ENCODE measurements around the gene TNFRSF9.
"Not testable (repeated sequence)": the region's sequence is repeated elsewhere in the genome, so short reads cannot be mapped to it uniquely, and the experiment has no call there.

TNFRSF9 gene

DNA sequence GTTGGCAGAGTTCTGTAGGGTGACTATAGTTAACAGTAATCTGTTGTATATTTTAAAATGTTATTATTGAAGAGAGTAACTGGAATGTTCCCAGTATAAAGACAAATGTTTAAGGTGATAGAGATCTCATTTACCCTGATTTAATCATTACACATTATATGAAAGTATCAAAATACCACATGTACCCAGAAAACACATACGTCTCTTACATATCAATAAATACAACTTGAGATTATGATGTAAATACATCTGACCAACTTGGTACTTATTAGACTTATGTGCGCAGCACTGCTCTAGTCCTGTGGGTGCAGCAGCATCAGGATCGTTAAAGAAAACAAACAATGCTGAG lies 20.2 kb upstream of the TNFRSF9 start:
- no peak for DNase-seq

GRCh38 chr1:7960165-7960564 lies 19.5 kb upstream of the TNFRSF9 start:
- no peak for DNase-seq

GRCh38 chr1:7956218-7957032 lies 15.8 kb upstream of the TNFRSF9 start:
- no peak for DNase-seq

DNA sequence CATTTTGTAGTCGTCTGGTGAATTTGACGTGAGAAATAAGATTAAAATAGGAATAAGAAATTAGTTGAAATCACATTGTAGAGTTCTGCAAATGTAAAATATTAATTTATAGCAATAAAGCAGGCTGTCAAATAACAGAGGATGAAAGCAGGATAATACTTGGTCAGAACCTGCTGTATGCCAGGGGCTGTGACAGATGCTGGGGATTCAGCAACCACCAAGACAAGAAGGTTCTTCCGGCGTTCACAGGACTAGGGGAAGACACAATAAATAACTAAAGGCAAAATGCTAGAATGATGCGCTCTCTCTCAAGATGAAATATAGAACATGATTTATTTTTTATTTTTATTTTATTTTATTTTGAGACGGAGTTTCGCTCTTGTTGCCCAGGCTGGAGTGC lies 14.0 kb upstream of the TNFRSF9 start:
- no peak for DNase-seq

GRCh38 chr1:7953850-7954609 lies 13.4 kb upstream of the TNFRSF9 start:
- DNase-seq: peak; percentile 93

DNA sequence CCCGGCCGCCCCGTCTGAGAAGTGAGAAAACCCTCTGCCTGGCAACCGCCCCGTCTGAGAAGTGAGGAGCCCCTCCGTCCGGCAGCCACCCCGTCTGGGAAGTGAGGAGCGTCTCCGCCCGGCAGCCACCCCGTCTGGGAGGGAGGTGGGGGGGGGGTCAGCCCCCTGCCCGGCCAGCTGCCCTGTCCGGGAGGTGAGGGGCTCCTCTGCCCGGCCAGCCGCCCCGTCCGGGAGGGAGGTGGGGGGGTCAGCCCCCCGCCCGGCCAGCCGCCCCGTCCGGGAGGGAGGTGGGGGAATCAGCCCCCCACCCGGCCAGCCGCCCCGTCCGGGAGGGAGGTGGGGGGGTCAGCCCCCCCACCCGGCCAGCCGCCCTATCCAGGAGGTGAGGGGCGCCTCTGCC lies 12.2 kb upstream of the TNFRSF9 start:
- DNase-seq: not testable (repeated sequence)

DNA sequence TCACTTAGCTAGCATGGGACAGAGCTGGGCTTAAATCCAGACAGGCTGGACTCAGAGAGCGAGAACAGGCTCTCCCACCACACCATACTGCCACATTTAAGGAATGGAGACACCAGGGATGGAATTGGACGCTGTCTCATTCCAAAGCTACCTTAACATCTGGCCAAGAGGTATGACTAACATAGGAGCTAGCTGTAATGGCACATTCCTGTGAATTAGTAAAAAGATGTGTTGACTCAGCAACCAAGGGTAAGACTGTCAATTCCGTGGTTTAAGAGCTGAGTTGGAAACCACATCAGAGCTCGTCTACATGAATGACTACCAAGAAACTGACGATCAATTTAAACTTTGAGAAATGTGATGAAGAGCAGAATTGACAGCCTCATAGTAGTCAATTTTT lies 8.3 kb upstream of the TNFRSF9 start:
- DNase-seq: no peak

DNA sequence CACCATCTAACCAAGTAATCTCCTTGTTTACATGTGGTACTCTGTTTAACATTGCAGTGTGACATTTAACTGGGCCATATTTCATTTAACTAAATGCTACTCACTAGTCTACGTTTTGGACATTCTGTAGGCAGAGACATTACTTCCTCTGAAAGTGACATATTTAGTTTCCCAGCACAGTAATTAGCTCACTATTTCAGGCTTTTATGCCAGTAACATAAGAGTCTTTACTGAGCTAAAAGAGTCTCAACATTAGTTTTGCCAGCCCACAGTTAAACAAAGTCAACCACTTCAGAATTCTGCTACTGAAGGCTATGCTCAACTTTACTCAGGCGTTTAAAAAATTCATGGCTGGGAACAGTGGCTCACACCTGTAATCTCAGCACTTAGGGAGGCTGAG lies 2.6 kb upstream of the TNFRSF9 start:
- no peak for DNase-seq

GRCh38 chr1:7942214-7942921 lies 1.7 kb upstream of the TNFRSF9 start:
- no peak for DNase-seq

DNA sequence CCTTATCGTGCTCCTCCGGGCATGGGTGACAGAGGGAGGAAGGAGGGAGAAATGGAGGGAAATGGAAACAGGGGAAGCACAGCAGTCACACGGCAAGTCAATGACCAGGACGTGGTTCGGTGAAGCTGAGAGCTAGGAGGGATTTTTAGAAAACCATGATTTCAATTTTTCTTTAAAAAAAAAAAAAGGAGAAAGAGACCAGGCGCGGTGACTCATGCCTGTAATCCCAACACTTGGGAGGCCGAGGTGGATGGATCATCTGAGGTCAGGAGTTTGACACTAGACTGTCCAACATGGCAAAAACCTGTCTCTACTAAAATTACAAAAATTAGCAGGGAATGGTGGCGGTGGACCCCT lies 776 bp upstream of the TNFRSF9 start:
- no peak for DNase-seq

DNA sequence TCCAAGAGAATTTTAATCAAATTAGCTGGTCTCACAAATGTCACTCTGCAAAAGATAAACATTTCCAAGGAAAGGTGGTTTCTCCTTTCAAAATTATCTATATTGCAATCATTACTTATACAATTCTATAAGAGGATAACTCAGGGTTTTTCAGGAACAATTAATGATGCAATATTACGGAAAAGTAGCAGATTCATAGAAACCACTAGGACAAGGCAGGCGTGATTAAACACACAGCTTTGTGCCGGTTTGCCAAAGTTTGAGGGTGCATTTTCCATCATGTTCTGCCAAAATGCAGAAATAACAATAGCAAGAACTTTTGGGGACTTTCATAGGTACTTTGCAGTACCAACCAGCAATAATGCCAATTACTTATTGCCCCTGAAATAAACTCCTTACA lies 605 bp downstream of the TNFRSF9 start:
- DNase-seq: no peak

DNA sequence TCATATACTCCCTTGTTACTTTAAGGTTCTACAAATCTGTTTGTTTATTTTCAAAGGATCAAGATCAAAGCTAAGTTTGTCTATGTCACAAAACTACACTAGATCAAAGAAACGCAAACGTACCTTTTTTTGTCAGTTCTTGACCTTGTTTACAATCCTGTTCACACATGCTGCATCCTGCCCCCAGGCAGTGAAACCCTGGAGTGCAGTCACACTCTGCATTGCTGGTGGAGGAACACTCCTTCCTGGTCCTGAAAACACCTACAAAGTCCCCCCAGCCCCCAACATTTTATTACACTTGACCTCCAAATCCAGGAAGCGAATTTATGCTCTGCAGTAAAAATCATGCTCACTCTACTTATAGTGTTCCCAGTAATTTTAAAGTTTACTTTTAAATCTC lies 2.6 kb downstream of the TNFRSF9 start:
- DNase-seq: no peak

- no peak for DNase-seq
Observed at GRCh38 chr1:7932524-7933138, 8.0 kb downstream of the TNFRSF9 start.

DNA sequence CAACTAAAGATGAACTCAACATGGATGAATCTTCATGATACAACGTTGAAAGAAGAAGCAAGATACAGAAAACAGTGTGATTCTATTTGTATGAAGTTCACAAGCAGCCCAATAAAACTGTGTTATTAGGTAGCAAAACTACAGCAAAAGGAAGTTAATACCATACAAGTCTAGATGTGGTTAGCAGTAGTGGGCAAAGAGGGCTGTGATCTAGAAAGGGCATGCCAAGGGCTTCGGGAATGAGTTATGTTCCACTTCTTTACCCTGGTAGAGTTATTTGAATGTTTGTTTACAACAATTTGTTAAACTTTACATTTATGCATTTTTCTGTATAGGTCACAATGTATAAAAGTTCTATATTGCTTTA lies 9.2 kb downstream of the TNFRSF9 start:
- DNase-seq: no peak

DNA sequence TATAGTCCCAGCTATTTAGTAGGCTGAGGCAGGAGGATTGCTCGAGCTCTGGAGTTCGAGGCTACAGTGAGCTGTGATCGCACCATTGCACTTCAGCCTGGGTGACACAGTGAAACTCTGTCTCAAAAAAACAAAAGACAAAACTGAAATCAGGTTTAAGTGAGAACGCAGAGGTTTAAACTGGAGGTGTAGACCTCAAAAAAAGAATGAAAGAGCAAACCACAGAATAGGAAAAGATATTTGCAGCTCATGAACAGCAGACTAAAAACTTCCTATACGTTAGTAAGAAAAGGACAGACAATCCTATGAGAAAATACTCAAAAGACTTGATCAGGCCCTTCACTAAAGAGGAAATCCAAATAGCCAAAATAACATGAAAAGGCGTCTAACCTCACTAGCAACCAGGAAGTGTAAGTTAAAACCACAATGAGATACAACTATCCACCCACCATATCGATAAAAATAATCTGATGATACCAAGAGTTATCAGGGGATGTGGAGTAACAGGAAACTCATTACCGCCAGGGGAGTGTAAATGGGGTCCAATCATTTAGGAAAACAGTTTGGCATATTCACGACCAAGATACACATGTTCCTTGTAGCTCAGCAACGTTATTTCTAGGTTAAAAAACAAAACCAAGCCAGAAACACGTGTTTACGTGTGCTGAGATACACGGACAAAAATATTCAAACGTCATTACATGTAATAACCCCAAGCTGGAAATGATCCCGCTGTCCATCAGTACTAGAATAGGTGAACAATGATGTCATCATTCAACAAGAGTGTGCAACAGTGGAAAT lies 9.8 kb downstream of the TNFRSF9 start:
- no peak for DNase-seq

GRCh38 chr1:7929637-7930036 lies 11.0 kb downstream of the TNFRSF9 start:
- no peak for DNase-seq

- DNase-seq: no peak
Observed at GRCh38 chr1:7928247-7928646, 12.4 kb downstream of the TNFRSF9 start.

- DNase-seq: not testable (repeated sequence)
Observed at GRCh38 chr1:7927061-7927460, 13.6 kb downstream of the TNFRSF9 start.

- DNase-seq: no peak
Observed at GRCh38 chr1:7922301-7922700, 18.3 kb downstream of the TNFRSF9 start.

DNA sequence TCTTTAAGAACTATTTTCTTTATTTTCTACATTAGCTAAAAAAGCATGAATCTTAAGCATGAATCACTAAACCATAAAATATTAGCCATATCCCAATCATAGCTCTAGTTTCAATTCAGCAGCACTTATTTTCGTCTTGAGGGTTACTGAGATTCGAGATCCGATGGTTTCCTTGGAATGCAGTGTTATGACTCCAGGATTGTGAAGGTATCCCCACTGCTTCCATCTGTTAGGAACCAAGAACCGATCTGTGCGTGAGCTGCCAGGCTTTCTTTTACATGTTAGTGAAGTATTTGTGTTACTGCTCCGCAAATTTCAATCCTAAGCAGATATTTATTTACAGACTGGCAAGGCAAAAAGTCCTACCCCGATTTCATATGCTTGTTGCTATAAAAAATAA lies 18.8 kb downstream of the TNFRSF9 start:
- no peak for DNase-seq

DNA sequence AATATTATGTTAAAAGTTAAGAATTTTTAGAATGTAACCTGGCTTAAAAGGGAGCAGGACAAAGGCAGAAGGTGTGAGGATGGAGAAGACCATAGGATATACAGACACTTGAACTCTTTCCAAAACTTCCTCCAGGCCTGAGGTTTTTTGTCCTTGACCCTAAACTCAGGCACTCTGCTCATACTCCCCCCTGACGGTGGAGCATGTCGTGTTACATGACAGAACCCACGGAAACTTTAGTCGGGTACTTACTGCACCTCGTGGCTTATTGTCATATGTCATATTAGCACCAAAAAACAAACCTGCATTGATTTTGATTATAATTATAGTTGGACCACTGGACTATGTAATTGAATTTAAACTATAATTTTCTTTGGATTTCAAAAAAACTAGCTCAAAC lies 20.8 kb downstream of the TNFRSF9 start:
- no peak for DNase-seq

- not testable (repeated sequence) for DNase-seq
Observed at GRCh38 chr1:7917971-7918370, 22.7 kb downstream of the TNFRSF9 start.

DNA sequence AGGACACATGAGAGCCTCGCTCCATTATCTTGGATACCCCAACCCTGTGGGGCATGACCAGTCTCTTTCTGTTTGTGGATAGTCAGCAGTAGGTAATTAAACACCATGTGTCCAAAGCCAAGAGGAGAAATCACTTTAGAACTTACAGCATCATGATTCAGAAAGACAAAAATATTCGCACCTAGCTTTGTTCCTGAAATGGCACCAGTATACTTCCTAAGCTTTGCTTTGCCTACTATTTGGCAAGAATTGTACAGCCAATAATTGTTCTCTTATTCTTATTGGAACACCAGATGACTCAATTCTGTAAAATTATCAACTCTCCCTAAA lies 24.2 kb downstream of the TNFRSF9 start:
- DNase-seq: no peak

Data from NCI-H1105 treated with DMSO at 0.1 percent for 48 hours (cell line).